Spleen (tissue), 7 donors: ENCODE measurements around the gene PRPF40A.

Experiments used
- POLR2A ChIP-seq, 3 donors: fragments of 450-650 bp; IDR thresholded peaks; one replicate each; pipeline ENCODE4 v1.5.1; 2017; ENCODE audit warnings: antibody characterized with exemption in 3 of 3, mild to moderate bottlenecking in 1 of 3
- POLR2AphosphoS5 ChIP-seq, 3 donors: sonication (generic); formaldehyde crosslinking; IDR thresholded peaks; one replicate each; pipeline ENCODE4 v1.5.1; 2017; ENCODE audit warnings: antibody characterized with exemption in 3 of 3
- TF ChIP-seq, protein P1 (sequence below), 11 experiments: fragments of 200-600 bp in 7 of 11; fragments of 450-650 bp in 4 of 11; sonication (generic) in 4 of 11; IDR thresholded peaks in 8 of 11; conservative IDR thresholded peaks in 3 of 11; 1 replicate in 7 of 11; 2 replicates in 4 of 11; pipeline versions ENCODE4 v1.4.0 to v1.8.0; 2016 to 2021; ENCODE audit warnings: antibody characterized with exemption in 11 of 11, inconsistent platforms in 4 of 11, mild to moderate bottlenecking in 1 of 11
- donor health status: DM: no; HTN: no; CAD: no; lungs with moderate emphysema.
- donor health status: DM: no; HTN: no; CAD: no.
- donor health status: DM: no; HTN: no; CAD: no.

DNA sequence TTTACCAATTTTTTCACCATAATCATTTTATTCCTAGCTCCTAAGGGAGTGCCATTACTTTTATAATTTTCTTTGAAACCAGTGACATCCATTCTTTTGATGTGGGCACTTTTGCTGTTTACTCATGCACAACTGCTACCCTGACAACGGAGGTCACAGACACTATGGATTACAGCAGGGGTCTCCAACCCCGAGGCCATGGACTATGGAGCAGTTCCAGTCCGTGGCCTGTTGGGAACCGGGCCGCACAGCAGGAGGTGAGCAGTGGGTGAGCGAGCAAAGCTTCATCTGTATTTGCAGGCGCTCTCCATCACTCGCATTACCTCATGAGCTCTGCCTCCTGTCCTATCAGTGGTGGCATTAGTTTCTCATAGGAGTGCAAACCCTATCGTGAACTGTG lies 34.6 kb downstream of the PRPF40A start:
- TF ChIP-seq, protein P1, sequence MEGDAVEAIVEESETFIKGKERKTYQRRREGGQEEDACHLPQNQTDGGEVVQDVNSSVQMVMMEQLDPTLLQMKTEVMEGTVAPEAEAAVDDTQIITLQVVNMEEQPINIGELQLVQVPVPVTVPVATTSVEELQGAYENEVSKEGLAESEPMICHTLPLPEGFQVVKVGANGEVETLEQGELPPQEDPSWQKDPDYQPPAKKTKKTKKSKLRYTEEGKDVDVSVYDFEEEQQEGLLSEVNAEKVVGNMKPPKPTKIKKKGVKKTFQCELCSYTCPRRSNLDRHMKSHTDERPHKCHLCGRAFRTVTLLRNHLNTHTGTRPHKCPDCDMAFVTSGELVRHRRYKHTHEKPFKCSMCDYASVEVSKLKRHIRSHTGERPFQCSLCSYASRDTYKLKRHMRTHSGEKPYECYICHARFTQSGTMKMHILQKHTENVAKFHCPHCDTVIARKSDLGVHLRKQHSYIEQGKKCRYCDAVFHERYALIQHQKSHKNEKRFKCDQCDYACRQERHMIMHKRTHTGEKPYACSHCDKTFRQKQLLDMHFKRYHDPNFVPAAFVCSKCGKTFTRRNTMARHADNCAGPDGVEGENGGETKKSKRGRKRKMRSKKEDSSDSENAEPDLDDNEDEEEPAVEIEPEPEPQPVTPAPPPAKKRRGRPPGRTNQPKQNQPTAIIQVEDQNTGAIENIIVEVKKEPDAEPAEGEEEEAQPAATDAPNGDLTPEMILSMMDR (IDR thresholded peaks at IDR 0.05 in 8 of 11, conservative IDR thresholded peaks at IDR 0.05 in 3 of 11) = no peak
- peak in 1 of 3 donors; percentile 23 for TF ChIP-seq POLR2AphosphoS5 (IDR thresholded peaks at IDR 0.05)
- TF ChIP-seq POLR2A (IDR thresholded peaks at IDR 0.05) = no peak
